HG03108 (cell line): ENCODE measurements around the gene KLRC1.
"Not testable (repeated sequence)": the region's sequence is repeated elsewhere in the genome, so short reads cannot be mapped to it uniquely, and the experiment has no call there.

Experiments
- ATAC-seq: cut with Tn5 transposase; IDR thresholded peaks from one replicate; pipeline ENCODE4 v1.9.1; 2021; ENCODE audit warnings: moderate library complexity; ENCODE audit not compliant: unreplicated experiment

KLRC1 gene

GRCh38 chr12:10453156-10453555 is at the start of gene KLRC1:
Gene KLRC1, minus strand, starts transcription at chr12:10453377. Its CDS starts 2,221 bp downstream, at chr12:10451156.
- no peak for ATAC-seq

- no peak for ATAC-seq
These were observed 47.9 kb upstream of the KLRC1 start for GRCh38 chr12:10501030-10501429.

- ATAC-seq, result no peak
These were observed 44.9 kb upstream of the KLRC1 start for GRCh38 chr12:10498042-10498441.

- ATAC-seq, result no peak
These were observed 44.4 kb upstream of the KLRC1 start for GRCh38 chr12:10497602-10498001.

GRCh38 chr12:10491766-10492165 is 38.6 kb upstream of the KLRC1 start:
- no peak for ATAC-seq

GRCh38 chr12:10487328-10487727 is 34.2 kb upstream of the KLRC1 start:
- ATAC-seq, result not testable (repeated sequence)

- not testable (repeated sequence) for ATAC-seq
These were observed 28.7 kb upstream of the KLRC1 start for GRCh38 chr12:10481901-10482300.

- not testable (repeated sequence) for ATAC-seq
These were observed 19.6 kb upstream of the KLRC1 start for GRCh38 chr12:10472808-10473207.

- no peak for ATAC-seq
These were observed 16.5 kb upstream of the KLRC1 start for GRCh38 chr12:10469701-10470100.

GRCh38 chr12:10466311-10466710 is 13.1 kb upstream of the KLRC1 start:
- no peak for ATAC-seq

GRCh38 chr12:10457760-10458159 is 4.6 kb upstream of the KLRC1 start:
- ATAC-seq, result no peak

GRCh38 chr12:10456856-10457255 is 3.7 kb upstream of the KLRC1 start:
- ATAC-seq, result no peak

GRCh38 chr12:10455766-10456165 is 2.6 kb upstream of the KLRC1 start:
- no peak for ATAC-seq

- no peak for ATAC-seq
These were observed 1.4 kb upstream of the KLRC1 start for GRCh38 chr12:10454531-10454930.

GRCh38 chr12:10448236-10448635 is 4.9 kb downstream of the KLRC1 start:
- ATAC-seq, result no peak

- not testable (repeated sequence) for ATAC-seq
These were observed 7.1 kb downstream of the KLRC1 start for GRCh38 chr12:10446052-10446451.

GRCh38 chr12:10441144-10441543 is 12.0 kb downstream of the KLRC1 start:
- ATAC-seq, result not testable (repeated sequence)

GRCh38 chr12:10439608-10440274 is 13.4 kb downstream of the KLRC1 start:
- not testable (repeated sequence) for ATAC-seq

- ATAC-seq, result not testable (repeated sequence)
These were observed 15.6 kb downstream of the KLRC1 start for GRCh38 chr12:10437601-10438000.

- ATAC-seq, result not testable (repeated sequence)
These were observed 17.4 kb downstream of the KLRC1 start, which contains the start of gene KLRC2 for GRCh38 chr12:10435816-10436215. Gene KLRC2, minus strand, starts transcription at chr12:10436010. Its CDS starts 24 bp downstream, at chr12:10435986.

- ATAC-seq, result not testable (repeated sequence)
These were observed 22.6 kb downstream of the KLRC1 start for GRCh38 chr12:10430623-10431022.

GRCh38 chr12:10425938-10426337 is 27.2 kb downstream of the KLRC1 start:
- ATAC-seq, result not testable (repeated sequence)
